Stimulated activated naive CD8-positive, alpha-beta T cell treated with anti-CD3 and anti-CD28 coated beads, Interleukin-15, Interleukin-2, amounts not matched to agents 100 U/mL and 50 U/mL, for 24 hours (primary cell): ENCODE data around the gene ACP4.
A peak's percentile ranks its signal among the peaks of the same experiment; 100 is the strongest.
"Not testable (repeated sequence)": the region's sequence is repeated elsewhere in the genome, so short reads cannot be mapped to it uniquely, and the experiment has no call there.

Experiments used
- ATAC-seq: fragments of 150-1000 bp; cut with Tn5 transposase; one replicate; pipeline ENCODE4 v1.10.0; 2021
- DNase-seq: peaks from one replicate; pipeline ENCODE4 v3.0.0; 2021

ACP4 gene

GRCh38 chr19:50797781-50798658 is 7.8 kb downstream of the ACP4 start:
- no peak for ATAC-seq
- no peak for DNase-seq

GRCh38 chr19:50798659-50799546 is 8.7 kb downstream of the ACP4 start:
- ATAC-seq (no peak), DNase-seq (no peak)

- ATAC-seq (no peak), DNase-seq (no peak)
These were observed 9.3 kb downstream of the ACP4 start for GRCh38 chr19:50799547-50799851.

DNA sequence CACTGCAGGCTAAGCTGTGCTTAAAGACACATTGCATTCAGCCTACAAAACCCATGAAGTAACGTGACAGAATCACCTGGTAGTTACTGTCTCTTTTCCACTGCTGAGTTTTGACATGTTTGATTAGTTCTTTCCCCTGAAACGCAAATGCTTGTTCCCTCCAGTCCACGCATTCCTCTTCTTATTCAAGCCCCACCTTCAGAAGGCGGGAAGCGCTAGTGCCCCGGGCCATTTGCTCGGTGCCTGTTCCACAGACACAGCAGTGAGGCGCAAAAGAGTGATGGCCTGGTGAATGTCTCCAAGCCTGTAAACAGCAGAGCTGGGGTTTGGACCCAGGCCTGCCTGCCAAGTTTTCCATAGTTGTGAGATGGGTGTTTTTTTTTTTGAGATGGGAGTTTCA is 10.9 kb downstream of the ACP4 start:
- ATAC-seq (no peak), DNase-seq (no peak)

GRCh38 chr19:50803633-50804419 is 13.6 kb downstream of the ACP4 start:
- ATAC-seq (no peak), DNase-seq (peak; percentile 58)

GRCh38 chr19:50804420-50805272 is 14.4 kb downstream of the ACP4 start:
- peak; percentile 98 for DNase-seq
- ATAC-seq, result peak; percentile 97

- no peak for DNase-seq
- ATAC-seq, result no peak
These were observed 18.6 kb downstream of the ACP4 start for GRCh38 chr19:50808856-50809255.

- DNase-seq, ATAC-seq: not testable (repeated sequence)
These were observed 21.5 kb downstream of the ACP4 start for GRCh38 chr19:50811622-50812238.

DNA sequence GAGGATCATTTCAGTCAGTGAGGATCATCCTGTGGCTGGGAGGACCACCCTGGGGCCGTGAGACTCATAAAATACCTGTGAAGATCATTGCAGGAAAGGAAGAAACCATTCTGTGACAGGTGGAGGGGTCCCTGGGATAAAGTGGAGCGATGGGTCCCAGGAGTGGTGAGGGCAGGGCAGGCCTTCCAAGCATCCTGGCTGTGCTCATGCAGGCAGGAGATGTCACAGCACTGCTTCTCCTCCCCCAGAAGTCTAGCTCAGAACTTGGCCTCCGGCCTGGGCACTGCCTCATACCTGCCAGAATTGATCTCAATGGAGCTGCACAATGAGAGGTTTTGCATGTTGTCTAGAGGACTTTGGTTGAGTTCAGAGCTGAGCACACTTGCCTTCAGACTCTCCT is 22.3 kb downstream of the ACP4 start:
- no peak for ATAC-seq
- no peak for DNase-seq

- no peak for ATAC-seq
- DNase-seq, result no peak
These were observed 24.7 kb downstream of the ACP4 start for GRCh38 chr19:50814883-50815282.

DNA sequence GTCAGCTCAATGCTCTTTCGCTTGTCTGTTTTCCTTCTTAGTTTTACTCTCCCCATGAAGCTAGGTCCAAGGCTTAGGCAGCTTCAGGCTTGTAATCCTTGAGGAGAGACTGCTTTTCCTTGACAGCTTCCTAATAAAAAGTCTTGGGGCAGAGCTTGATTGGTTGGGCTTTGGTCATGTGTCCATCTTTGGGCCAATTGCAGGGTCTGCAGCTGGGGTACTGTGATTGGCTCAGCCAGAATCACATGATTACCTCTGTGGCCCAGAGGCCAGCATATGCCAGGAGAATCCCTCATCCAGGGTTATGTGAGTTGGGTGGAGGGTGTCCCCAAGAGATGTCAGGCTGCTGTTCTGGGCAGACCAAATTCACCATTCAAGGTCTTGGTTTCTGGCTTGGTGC is 25.2 kb downstream of the ACP4 start:
- no peak for ATAC-seq
- no peak for DNase-seq

- peak; percentile 39 for ATAC-seq
- DNase-seq, result peak; percentile 78
These were observed 28.0 kb downstream of the ACP4 start for GRCh38 chr19:50817941-50818858.

- ATAC-seq, result no peak
- no peak for DNase-seq
These were observed 28.8 kb downstream of the ACP4 start for GRCh38 chr19:50818859-50819472.

- ATAC-seq (no peak), DNase-seq (no peak)
These were observed 29.4 kb downstream of the ACP4 start for GRCh38 chr19:50819636-50820035.

GRCh38 chr19:50820086-50820485 is 29.9 kb downstream of the ACP4 start:
- ATAC-seq, result no peak
- no peak for DNase-seq

GRCh38 chr19:50820549-50821247 is 30.5 kb downstream of the ACP4 start:
- ATAC-seq (no peak), DNase-seq (no peak)

DNA sequence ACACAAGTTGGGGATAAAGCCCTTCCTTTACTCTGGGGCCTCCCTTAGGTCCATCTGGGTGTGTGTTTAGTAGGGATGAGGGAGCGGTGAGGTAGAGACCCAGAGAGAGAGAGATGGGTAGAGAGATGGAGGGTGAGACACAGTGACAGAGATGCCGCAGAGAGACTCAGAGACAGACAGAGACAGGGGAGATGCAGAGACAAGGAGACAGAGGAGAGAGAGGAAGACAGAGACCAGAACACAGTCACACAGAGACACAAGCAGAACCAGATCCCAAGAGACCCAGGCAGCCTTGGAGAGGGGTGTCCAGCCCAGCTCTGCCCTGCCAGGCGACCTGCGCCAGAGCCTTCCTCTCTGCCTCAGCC is 31.0 kb downstream of the ACP4 start:
- no peak for DNase-seq
- no peak for ATAC-seq

- DNase-seq (no peak), ATAC-seq (no peak)
These were observed 31.4 kb downstream of the ACP4 start for GRCh38 chr19:50821622-50822021.

- ATAC-seq, result no peak
These were observed 32.5 kb downstream of the ACP4 start for GRCh38 chr19:50822661-50823208.

More at GRCh38 chr19:50822661-50823208, 32.5 kb downstream of the ACP4 start:
- no peak for DNase-seq
